Measurements from ENCODE around the gene CTNNBL1. TPM values are rescaled to one million over a fixed set of nuclear protein-coding genes. Genes with fewer than 3 reads are reported as not detected.

The CTNNBL1 gene, protein sequence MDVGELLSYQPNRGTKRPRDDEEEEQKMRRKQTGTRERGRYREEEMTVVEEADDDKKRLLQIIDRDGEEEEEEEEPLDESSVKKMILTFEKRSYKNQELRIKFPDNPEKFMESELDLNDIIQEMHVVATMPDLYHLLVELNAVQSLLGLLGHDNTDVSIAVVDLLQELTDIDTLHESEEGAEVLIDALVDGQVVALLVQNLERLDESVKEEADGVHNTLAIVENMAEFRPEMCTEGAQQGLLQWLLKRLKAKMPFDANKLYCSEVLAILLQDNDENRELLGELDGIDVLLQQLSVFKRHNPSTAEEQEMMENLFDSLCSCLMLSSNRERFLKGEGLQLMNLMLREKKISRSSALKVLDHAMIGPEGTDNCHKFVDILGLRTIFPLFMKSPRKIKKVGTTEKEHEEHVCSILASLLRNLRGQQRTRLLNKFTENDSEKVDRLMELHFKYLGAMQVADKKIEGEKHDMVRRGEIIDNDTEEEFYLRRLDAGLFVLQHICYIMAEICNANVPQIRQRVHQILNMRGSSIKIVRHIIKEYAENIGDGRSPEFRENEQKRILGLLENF
- 44.9 and 45.2 TPM in 2 replicates for total RNA-seq (2022)
- Bru-seq, nascent RNA: percentile 68 among the genes with signal in this experiment
- BruChase-seq, experiment 1, labeled RNA remaining after a 6-hour chase: percentile 55 among the genes with signal in this experiment
- BruChase-seq, experiment 2, labeled RNA remaining after a 2-hour chase: percentile 58 among the genes with signal in this experiment
- long read RNA-seq, transcript CTNNBL1-201 (16 exons, 1,925 nt): major isoform, 115 of 223 reads
- long read RNA-seq, partial matches to known transcripts: 99 of 223 reads
- long read RNA-seq, other reads (novel, unspliced or antisense): 9 of 223 reads

DNA sequence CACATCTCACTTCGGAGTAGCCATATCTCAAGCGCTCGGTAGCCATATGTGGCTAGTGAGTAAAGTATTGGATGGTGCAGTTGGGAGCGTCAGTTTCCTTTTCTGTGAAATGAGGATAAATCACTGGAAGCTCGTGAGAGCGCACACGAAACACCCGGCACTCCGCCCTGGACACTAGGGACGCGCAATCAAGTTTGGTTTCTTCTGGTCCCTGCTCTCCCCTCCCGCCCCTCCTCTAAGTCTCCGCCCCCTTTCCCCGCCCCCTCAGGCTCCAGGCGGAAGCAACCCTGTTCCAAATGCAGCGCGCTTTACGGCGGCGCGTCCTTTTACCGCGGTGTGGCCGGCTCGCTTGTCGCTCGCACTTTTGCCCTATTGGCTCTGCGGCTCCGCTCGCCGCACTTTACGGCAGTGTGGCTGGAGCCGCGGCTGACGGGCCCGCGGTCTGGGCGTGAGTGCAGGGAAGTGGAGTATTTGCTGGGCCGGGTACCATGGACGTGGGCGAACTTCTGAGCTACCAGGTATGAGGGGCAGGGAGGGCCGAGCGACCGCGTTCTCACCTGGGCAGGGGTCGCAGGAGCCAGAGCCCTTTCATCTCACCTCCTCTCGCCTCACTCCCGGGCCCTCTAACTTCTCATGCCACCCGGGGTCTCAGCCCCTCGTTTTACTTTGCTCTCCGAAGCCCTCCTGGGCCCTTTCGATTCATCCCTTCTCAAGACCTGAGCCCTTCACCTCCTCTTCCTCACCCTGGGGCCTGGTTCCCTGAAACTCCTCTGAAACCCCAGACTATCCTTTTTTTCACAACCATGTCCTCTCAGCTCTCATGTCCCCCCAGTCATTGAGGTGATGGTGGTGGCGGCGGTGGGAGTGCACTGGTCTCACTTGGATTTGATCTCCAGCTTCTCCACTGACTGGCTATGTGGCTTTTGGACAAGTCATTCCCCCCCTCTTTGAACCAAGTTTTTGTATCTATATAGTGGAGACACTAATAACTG, at the start of gene CTNNBL1:
Gene CTNNBL1 (plus strand): TSS at position 396 of the 992 bp plus-strand sequence. CDS start 93 bp downstream, at position 489.
- Mint-ChIP-seq H3K27ac (ENCODE audit: low read depth, unreplicated experiment) (peak within 1 kb of the TSS; percentile 97), H3K9me3 (ENCODE audit: unreplicated experiment) (no peaks in the 10 kb centered on the region), H3K4me1 (ENCODE audit: insufficient read depth, unreplicated experiment) (peaks cover 10% of the 10 kb centered on the region), H3K27me3 (ENCODE audit: insufficient read depth, unreplicated experiment) (peaks cover 24% of the 10 kb centered on the region), H3K36me3 (ENCODE audit: insufficient read depth, unreplicated experiment) (peaks cover 7% of the 10 kb centered on the region), H3K4me3 (ENCODE audit: unreplicated experiment) (peak within 1 kb of the TSS; percentile 99)
- no peak for TF ChIP-seq CTCF (IDR thresholded peaks at IDR 0.05; ENCODE audit: unreplicated experiment)
- intact Hi-C loops (cut with micrococcal nuclease): no loop called here
- BruUV-seq (replicated peaks): no TSS peak
- POLR2A ChIA-PET: interaction anchor here (0.6 to 2.5 kb wide), 17 partner anchors 10 to 340 kb away, joined by 3 to 13 read pairs (median 3); partner anchors contain the start of gene RPRD1B
- CTCF ChIA-PET: interaction anchor here (0.7 to 1.1 kb wide), 2 partner anchors 8 to 41 kb away, joined by 3 read pairs; no protein-coding TSS in a partner anchor
- peak; percentile 98 for DNase-seq (ENCODE audit: unreplicated experiment)

DNA sequence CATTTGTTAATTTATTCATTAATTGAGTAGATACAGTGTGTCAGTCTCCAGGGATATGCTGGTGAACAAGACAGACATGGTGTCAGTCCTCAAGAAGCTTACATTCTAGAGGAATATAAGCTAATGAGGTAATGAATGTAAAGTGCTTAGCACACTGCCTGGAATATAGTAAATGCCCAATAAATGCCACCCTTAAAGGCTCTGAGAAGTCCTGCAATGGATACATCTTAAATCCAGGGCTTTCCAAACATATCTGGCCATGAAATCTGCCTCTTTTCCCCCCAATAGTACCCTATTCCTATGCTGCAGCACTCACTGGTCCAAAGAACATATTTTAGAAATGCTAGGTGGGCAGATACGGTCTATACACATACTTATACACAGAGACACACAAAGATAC, 49.2 kb upstream of the CTNNBL1 start:
- no peak for DNase-seq (ENCODE audit: unreplicated experiment)
- Mint-ChIP-seq H3K27ac (ENCODE audit: low read depth, unreplicated experiment) (no peak overlapping the region), H3K4me3 (ENCODE audit: unreplicated experiment) (no peak overlapping the region), H3K9me3 (ENCODE audit: unreplicated experiment) (no peaks in the 10 kb centered on the region), H3K27me3 (ENCODE audit: insufficient read depth, unreplicated experiment) (peaks cover 60% of the 10 kb centered on the region), H3K36me3 (ENCODE audit: insufficient read depth, unreplicated experiment) (no peaks in the 10 kb centered on the region), H3K4me1 (ENCODE audit: insufficient read depth, unreplicated experiment) (peaks cover 8% of the 10 kb centered on the region)
- intact Hi-C loops (cut with micrococcal nuclease): no loop called here
- BruUV-seq (replicated peaks): no TSS peak
- no peak for TF ChIP-seq CTCF (IDR thresholded peaks at IDR 0.05; ENCODE audit: unreplicated experiment)
- CTCF ChIA-PET: interaction anchor here (0.8 kb wide), 1 partner anchor 208 kb away, joined by 3 read pairs; no protein-coding TSS in a partner anchor
- POLR2A ChIA-PET: interaction anchor here (0.9 kb wide), 1 partner anchor 14 kb away, joined by 3 read pairs; no protein-coding TSS in a partner anchor

DNA sequence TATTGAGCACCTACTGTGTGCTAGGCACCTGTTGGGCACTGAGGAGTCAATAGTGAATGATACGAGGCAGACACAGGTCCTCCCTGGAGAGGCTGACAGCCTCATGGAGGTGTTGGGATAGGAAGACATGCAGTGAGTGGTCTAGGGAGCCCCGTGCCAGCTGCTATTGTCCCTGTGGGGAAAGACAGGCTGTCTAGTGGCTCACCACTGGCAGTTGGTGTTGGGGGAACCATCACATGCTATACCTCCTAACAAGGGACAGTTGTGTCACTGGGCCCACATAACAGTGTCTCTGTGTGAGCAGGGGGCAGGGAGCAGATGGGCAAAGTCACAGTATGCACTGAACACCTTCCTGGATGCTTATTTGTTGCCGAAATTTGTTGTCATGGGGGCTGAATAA, 45.9 kb upstream of the CTNNBL1 start:
- ChIA-PET POLR2A (no interaction called here), CTCF (interaction anchor here (0.6 to 1.5 kb wide), 2 partner anchors 32 to 263 kb away, joined by 3 to 6 read pairs; no protein-coding TSS in a partner anchor)
- no peak for TF ChIP-seq CTCF (IDR thresholded peaks at IDR 0.05; ENCODE audit: unreplicated experiment)
- Mint-ChIP-seq H3K27ac (ENCODE audit: low read depth, unreplicated experiment) (no peak overlapping the region), H3K4me3 (ENCODE audit: unreplicated experiment) (no peak overlapping the region), H3K36me3 (ENCODE audit: insufficient read depth, unreplicated experiment) (no peaks in the 10 kb centered on the region), H3K9me3 (ENCODE audit: unreplicated experiment) (no peaks in the 10 kb centered on the region), H3K27me3 (ENCODE audit: insufficient read depth, unreplicated experiment) (peaks cover 60% of the 10 kb centered on the region), H3K4me1 (ENCODE audit: insufficient read depth, unreplicated experiment) (peaks cover 4% of the 10 kb centered on the region)
- no peak for DNase-seq (ENCODE audit: unreplicated experiment)
- BruUV-seq (replicated peaks): no TSS peak
- intact Hi-C loops (cut with micrococcal nuclease): no loop called here
